Measurements from ENCODE around the gene ACADVL.

The ACADVL gene

DNA sequence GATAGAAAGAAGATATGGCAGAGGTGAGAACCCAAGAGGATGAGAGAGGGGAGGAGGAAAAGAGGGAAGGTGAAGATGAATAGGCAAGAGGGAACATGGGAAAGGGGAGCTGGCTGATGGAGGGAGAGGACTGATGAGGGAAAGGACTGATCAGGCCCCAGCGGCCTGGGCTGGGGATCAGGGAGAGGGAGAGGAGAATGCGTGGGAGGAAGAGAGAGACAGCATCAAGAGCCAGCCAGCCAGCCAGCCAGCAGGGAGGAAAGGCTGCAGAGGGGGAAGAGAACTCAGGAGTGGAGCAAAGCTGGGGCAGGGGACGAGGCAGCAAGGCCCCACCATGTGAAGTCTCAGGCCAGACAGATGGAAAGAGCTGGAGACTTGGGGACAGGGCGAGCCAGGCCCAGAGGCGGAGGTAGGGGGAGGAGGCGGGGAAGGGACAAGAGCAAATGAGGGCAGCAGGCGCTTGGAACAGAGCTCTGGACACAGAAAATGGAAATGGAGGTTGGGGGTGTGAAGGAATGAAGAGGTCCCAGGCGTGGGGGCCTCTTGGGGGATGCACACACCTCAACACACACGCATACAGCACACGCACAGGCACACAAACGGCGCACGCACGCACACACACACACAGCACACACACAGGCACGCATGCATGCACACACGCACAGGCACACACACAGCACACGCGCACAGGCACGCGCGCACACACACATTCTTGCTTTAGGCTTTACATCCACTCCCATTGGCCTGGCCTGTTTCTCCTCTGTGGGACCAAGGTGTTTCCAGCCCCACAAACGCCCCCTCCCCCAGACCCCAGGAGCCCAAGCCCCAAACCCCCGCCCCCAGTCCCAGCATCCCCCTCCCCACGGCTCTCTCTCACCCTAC, 12.4 kb upstream of the ACADVL start:
- no peak overlapping the region for H3K4me3 ChIP-seq (ENCODE audit: low read length)
- TF ChIP-seq, protein P1, sequence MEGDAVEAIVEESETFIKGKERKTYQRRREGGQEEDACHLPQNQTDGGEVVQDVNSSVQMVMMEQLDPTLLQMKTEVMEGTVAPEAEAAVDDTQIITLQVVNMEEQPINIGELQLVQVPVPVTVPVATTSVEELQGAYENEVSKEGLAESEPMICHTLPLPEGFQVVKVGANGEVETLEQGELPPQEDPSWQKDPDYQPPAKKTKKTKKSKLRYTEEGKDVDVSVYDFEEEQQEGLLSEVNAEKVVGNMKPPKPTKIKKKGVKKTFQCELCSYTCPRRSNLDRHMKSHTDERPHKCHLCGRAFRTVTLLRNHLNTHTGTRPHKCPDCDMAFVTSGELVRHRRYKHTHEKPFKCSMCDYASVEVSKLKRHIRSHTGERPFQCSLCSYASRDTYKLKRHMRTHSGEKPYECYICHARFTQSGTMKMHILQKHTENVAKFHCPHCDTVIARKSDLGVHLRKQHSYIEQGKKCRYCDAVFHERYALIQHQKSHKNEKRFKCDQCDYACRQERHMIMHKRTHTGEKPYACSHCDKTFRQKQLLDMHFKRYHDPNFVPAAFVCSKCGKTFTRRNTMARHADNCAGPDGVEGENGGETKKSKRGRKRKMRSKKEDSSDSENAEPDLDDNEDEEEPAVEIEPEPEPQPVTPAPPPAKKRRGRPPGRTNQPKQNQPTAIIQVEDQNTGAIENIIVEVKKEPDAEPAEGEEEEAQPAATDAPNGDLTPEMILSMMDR (conservative IDR thresholded peaks at IDR 0.05; ENCODE audit: low read length) = no peak
- no peak for DNase-seq (ENCODE audit: low read depth)

DNA sequence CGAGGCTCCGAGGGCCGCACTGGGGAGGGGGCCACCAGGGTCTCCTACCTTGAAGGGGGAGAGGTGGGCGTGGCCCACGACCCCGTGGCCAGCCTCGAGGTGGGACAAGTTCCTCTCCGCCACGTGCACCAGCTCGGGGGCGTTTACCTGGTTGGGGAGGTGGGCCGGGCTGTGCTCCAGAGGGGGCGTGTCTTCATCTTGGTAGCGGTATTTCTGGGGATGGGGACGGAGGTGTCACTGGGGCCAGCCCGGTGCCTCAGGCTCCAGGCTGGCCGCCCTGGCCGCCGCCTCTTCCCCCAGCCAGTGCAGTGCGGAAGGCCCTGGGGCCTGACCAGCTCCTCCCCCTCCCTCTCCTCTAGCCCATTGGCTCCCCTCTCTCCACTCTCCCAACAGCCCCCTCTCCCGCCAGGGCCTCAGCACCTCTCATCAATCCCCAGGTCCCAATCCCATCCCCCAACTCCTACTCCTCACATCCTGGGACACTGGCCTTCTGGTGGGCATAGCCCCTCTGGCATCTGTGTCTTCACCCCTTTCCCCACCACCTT, 11.6 kb upstream of the ACADVL start:
- no peak for DNase-seq (ENCODE audit: low read depth)
- TF ChIP-seq, protein P1 (conservative IDR thresholded peaks at IDR 0.05; ENCODE audit: low read length) = no peak
- H3K4me3 ChIP-seq (ENCODE audit: low read length) = no peak overlapping the region

DNA sequence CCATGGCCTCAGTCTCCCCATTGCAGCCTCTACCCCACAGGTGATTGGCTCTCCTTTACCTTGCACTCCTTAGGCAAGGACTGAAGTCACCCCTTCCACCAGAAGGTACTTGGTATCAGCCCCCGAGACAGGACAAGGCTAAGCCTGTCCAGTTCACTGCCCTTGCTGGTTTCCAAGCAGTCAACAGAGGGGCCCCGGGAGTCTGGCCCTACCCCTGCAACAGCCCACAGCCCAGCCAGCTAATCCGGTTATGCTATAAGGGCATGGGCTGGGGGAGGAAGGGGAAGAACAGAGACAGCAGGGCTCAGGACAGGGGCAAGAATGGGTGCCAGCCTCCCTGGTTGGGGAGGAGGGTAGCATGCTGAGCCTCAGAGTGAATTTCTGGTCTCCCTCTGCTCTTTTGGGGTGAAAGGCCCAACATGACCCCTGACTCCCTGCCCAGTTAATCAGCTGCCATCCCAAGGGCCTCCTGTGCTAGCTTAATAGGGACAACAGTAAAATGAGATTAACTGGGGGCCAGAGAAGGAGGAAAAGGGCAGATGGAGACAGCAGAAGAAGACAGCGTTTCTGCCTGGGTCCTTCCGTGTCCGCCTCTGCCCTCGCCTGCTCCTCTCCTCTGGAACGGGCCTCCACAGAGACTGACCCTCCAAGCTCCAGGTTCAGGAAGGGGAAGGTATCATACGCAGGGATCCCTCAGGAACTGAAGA, 10.8 kb upstream of the ACADVL start:
- H3K4me3 ChIP-seq (ENCODE audit: low read length) = no peak overlapping the region
- TF ChIP-seq, protein P1 (conservative IDR thresholded peaks at IDR 0.05; ENCODE audit: low read length) = no peak
- DNase-seq (ENCODE audit: low read depth) = no peak

DNA sequence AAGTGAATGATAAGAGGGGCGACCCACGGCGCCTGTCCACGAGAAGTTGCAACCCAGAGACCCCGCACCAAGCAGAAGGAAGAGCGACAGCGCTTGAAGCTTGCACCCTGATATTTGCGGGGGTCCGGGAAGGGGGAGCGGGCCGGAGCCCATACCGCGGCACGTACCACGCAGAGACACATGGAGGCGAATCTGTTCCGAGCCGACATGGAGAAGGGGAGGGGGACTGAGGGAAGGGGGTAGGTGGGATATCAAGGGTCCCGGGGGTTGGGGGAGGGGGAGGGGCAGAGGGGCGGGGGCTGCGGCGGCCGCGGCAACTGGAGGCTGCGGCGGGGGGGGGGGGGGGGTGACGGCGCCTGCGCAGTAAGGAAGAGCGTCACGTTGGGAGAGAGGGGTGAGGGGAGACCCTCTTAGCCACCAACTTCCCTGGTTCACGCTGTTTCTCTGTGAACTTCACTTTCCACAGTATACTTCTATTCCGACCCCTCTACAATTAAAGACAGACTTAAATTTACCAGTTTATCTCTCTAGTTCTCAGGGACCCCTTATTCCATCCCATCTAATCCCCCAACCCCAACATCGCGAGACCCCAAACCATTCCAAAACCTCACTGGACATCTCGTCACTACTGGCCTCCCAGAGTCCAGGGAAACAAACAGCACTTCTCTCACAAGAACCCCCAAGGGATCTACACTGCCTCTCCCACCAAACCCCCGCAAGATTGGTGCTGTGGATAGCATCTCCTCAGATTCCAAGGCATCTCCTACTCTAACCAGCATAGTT, 8.1 kb upstream of the ACADVL start:
- TF ChIP-seq, protein P1 (conservative IDR thresholded peaks at IDR 0.05; ENCODE audit: low read length) = no peak
- no peak overlapping the region for H3K4me3 ChIP-seq (ENCODE audit: low read length)
- DNase-seq (ENCODE audit: low read depth) = no peak

DNA sequence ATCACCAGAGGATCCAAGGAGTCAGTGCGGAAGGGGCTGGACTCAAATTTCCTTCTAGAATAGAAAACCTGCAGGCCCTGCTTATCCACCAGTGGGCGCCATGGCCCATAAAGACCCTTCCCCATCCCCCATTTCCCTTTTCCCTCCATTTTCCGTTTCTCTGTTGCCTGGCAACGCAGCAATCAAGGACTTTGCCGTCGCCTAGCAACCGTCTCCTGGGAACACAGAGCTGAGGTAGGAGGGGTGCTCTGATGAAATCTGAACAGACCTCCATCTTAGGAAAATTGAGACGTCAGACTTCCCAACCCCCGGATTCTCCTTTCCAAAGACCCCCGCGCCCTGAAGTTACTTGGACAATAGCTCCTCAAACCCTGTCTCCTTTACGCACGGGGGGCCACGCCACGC, 5.8 kb upstream of the ACADVL start:
- peak; percentile 71 for DNase-seq (ENCODE audit: low read depth)
- TF ChIP-seq, protein P1 (conservative IDR thresholded peaks at IDR 0.05; ENCODE audit: low read length) = peak; percentile 37
- H3K4me3 ChIP-seq (ENCODE audit: low read length) = peak overlapping the region; percentile 68

DNA sequence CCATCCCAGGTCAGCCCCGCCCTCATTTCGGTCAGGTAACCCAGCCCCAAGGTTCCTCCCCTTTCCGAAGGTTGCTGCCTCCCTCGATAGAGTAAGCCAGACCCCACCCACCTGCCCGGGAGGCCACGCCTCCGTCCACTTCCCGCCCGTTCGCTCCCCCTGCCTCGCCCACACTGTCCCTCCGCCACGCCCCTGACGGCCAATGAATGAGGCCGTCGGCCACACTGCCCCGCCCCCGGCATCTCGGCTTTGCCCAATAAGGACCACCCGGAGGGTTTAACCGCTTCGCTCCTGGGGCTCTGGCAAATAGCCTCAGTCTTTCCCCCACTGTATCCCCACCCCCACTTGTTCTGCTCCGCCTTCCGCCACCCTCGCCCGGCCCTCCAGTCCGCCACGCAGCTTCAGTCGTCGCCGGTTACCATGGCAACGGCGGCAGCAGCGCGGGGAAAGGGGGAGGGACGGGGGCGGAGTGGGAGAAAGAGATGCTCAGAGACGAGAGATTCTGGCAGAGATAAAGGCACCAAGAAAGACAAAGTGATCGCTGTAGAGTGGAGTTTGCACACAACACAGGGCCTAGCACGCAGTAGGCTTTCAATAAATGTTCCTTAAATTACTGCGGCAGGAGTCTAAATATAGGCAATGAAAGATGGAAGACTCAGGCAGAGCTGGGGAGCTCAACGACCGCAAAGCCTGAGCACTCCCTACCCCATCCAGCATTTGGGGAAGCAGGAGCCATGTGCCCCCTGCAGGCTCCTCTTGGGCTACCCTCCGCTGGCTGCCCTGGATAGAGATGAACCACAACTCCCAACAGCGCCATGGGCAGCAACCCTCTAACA, 5.2 kb upstream of the ACADVL start:
- peak; percentile 95 for DNase-seq (ENCODE audit: low read depth)
- peak overlapping the region; percentile 68 for H3K4me3 ChIP-seq (ENCODE audit: low read length)
- TF ChIP-seq, protein P1 (conservative IDR thresholded peaks at IDR 0.05; ENCODE audit: low read length) = peak; percentile 69
